ENCODE data around the gene SS18L1.

GRCh38 chr20:62103508-62104233, 39.9 kb upstream of the SS18L1 start:
- TF ChIP-seq CTCF (IDR thresholded peaks at IDR 0.05; ENCODE audit: low read depth, low read length) (no peak), EZH2phosphoT487 (IDR thresholded peaks at IDR 0.05; ENCODE audit: low read depth) (no peak)

All from OCI-LY3 (cell line).